ENCODE data around the gene ANAPC7.

GRCh38 chr12:110373425-110373824 is 30.1 kb downstream of the ANAPC7 start:
- TF ChIP-seq CTCF (IDR thresholded peaks at IDR 0.05; ENCODE audit: borderline replicate concordance, extremely low read depth, low read length, poor library complexity, severe bottlenecking) = no peak
- no peak for TF ChIP-seq EZH2 (IDR thresholded peaks at IDR 0.05; ENCODE audit: borderline replicate concordance, low read depth, low read length, severe bottlenecking)
